HFF-Myc (cell line): ENCODE data around the gene KRTAP3-1.

Experiments used
- DNase-seq: peaks from one replicate; pipeline ENCODE4 v3.0.0-alpha.2; 2011; ENCODE audit warnings: low read depth; ENCODE audit errors: extremely low read depth
- H3K4me3 ChIP-seq: replicated peaks from 2 replicates; pipeline ENCODE4 v1.5.1; 2011; ENCODE audit warnings: low read depth, mild to moderate bottlenecking, control low read depth, low read length
- TF ChIP-seq, protein P1 (sequence below): IDR thresholded peaks from 2 replicates; pipeline ENCODE4 v1.5.1; 2012; ENCODE audit warnings: mild to moderate bottlenecking, low read depth, low read length, control low read depth; ENCODE audit errors: missing control alignments

KRTAP3-1 gene

DNA sequence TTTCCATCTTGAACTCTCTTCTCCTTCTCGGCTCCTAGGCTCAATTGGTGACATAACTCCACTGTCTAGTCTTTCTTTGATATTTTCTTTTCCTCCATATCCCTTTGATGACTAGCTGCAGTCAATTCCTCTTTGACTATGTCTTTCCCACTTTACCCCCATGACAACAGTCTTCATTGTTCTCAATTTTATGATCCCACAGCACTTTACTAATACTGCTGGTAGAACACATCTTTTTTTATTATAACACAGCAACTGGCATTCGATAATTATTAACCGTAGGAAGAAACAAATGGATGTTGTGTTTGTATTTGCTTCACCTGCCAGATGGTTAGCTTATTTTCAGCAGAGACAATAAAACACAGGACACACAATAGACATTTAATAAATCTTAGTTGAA is 16.3 kb downstream of the KRTAP3-1 start:
- no peak for DNase-seq
- TF ChIP-seq, protein P1, sequence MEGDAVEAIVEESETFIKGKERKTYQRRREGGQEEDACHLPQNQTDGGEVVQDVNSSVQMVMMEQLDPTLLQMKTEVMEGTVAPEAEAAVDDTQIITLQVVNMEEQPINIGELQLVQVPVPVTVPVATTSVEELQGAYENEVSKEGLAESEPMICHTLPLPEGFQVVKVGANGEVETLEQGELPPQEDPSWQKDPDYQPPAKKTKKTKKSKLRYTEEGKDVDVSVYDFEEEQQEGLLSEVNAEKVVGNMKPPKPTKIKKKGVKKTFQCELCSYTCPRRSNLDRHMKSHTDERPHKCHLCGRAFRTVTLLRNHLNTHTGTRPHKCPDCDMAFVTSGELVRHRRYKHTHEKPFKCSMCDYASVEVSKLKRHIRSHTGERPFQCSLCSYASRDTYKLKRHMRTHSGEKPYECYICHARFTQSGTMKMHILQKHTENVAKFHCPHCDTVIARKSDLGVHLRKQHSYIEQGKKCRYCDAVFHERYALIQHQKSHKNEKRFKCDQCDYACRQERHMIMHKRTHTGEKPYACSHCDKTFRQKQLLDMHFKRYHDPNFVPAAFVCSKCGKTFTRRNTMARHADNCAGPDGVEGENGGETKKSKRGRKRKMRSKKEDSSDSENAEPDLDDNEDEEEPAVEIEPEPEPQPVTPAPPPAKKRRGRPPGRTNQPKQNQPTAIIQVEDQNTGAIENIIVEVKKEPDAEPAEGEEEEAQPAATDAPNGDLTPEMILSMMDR: no peak
- H3K4me3 ChIP-seq: no peak overlapping the region

DNA sequence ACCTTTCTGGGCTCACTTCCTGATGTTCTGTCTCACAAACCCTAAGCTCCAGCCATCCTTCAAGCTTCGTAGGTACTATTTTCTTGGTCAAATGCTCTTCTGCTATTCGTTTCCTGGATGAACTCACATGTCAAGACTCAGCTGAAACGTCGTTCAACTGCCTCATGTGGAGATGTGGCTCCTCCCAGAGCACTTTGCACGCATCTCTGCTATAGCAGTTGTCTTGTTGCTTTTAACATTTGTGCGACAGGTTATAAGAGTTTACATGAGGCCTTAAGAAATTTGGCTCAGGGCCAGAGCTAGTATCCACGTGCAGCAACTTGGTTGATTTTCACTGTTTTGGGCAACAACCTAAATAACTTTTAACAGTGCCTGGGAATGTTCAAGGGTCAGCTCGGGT is 22.0 kb downstream of the KRTAP3-1 start:
- TF ChIP-seq, protein P1: no peak
- H3K4me3 ChIP-seq: no peak overlapping the region
- no peak for DNase-seq

DNA sequence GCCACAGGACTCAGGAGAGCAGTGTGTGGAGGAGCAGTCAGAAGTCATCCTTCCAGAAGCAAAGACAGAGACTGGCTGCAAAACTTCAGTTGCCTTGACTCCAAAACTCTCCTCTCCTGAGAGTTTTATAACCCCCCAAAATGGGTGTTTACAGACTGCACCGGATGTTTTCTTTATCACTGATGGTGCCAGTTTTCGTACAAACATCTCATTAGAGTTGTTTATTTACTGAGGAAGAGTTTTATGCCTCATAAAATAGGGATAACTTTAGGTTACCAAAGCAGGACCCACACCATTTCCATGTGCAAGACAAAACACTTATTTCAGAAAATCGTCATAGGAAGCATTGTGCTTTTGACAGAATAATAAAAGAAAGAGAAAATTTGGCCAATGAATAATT is 24.7 kb downstream of the KRTAP3-1 start, which contains the start of gene KRT40:
Gene KRT40, minus strand, starts transcription at position 101 of the 400 bp plus-strand sequence. Its CDS starts 53 bp downstream, at position 48.
- H3K4me3 ChIP-seq: no peak within 1 kb of the TSS
- DNase-seq: no peak
- TF ChIP-seq, protein P1: no peak

DNA sequence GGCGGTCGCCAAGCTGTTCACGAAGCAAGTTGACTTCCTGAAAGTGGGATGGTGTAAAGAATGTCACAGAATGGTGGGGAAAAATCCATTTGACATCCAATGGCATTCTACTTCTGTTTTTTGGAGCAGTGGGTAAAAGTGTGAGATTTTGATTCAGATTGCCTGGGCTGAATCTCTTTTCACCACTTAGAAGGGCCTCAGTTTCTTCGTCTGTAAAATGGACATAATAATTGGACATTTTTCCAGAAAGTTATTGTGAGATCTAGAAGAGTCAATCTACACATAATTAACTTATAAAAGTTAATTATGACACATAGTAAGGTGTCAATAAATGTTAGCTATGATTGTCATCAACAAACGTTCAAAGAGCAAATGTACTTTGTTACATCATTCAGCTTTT is 27.8 kb downstream of the KRTAP3-1 start:
- no peak overlapping the region for H3K4me3 ChIP-seq
- TF ChIP-seq, protein P1: no peak
- no peak for DNase-seq

DNA sequence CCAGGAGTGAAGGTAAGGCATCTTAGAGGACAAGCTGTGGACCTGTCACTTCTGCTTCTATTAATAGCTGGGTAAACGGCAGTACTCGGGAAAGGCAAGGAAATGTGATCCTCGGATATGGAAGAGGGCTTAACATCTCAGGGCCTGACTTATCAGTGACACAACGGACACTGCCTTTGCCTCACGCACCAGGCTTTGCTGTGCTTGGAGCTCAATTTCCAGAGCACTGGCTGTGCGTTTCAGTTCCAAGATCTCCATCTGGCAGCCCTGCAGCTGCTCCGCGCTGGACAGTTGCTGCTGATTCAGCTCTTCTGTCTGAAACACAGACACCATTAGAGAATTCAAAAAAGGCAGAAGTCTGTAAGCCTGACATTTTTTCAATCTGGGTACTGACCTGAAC is 28.3 kb downstream of the KRTAP3-1 start:
- no peak for DNase-seq
- TF ChIP-seq, protein P1: no peak
- no peak overlapping the region for H3K4me3 ChIP-seq

DNA sequence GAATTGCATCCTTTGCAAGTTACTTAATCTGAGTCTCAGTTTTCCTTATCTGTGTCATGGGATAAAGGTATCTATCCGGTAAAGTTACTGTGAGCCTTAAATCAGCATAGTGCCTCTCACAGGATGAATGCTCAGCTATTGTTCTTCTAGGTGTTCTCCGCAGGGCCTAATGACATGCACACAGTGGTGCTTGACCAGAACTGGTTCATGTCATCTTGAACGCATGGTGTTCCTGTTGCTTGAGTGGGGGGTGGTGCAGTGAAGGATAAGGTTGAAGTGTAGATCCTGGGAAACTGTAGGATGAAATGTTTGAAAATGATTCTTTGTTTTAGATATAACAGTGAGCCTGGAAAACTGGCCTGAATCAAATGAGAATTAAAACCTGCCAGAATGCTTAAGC is 28.8 kb downstream of the KRTAP3-1 start:
- DNase-seq: no peak
- TF ChIP-seq, protein P1: no peak
- H3K4me3 ChIP-seq: no peak overlapping the region

DNA sequence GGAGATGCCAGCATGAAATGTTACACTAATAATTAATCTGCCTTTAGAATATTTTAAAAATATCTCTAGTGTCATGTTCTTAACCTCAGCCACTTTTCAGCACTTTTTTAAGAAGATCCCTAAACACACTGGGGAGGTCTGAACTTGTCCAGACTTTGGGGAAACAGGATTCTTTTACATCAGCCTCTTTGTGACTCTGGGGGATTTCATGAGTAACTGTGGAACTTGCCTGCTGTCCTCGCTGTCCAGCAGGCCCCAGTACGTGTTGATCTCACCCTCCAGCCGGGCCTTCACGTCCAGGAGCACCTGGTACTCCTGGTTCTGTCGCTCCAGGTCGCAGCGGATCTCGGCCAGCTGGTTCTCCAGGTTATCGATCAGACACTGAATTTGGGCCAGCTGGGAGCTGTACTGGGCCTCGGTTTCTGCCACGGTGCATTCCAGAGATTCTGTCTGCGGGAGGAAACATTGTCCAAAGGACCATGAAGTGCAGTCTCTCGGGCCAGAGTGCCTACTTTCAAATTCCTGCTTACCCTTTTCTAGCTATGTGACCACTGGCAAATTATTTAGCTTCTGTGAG is 30.3 kb downstream of the KRTAP3-1 start:
- no peak for DNase-seq
- no peak overlapping the region for H3K4me3 ChIP-seq
- TF ChIP-seq, protein P1: no peak
